Measurements from ENCODE around the gene TIPARP. TPM values are rescaled to one million over a fixed set of nuclear protein-coding genes. Genes with fewer than 3 reads are reported as not detected.

TIPARP gene
- total RNA-seq, 1 experiment from 2014 or later = 116 TPM

DNA sequence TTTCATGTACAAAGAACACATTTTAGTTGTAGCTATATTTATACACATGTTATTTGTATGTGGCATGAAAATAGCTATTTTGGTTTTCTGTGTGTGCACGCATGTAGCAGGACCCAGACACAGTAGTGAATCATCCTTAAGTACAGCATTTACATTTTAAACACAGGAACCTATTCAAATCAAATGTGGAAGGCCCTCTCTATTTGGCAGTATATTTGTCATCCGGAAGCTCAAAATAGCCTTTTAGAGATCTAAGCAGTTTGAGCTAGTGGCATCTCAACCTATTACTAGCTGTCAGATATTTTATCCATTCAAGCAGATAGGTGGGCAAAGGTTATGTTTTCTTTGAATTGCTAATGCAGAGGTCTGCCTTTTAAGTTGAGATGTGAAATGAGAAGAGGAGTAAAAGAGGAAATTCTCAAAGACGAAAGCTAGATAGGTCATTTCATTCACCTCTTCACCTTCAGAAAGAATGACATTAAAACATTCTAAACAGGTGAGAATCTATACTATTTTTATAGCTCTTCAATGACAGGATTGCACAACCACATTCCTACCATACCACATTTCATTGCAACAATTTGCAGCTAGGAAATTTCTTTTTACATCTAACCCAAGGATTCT is 46.3 kb upstream of the TIPARP start:
- Histone ChIP-seq H3K36me3 (ENCODE audit: insufficient read depth, low read length, poor library complexity, severe bottlenecking) (no peaks in the 10 kb centered on the region), H3K27ac (ENCODE audit: low read depth, low read length, poor library complexity, severe bottlenecking) (no peak overlapping the region), H3K27me3 (replicated peaks; ENCODE audit: insufficient read depth, low read depth, low read length, poor library complexity) (no peaks in the 10 kb centered on the region), H3K4me1 (ENCODE audit: insufficient read depth, low read length, poor library complexity, severe bottlenecking) (peaks cover 19% of the 10 kb centered on the region), H3K9me3 (ENCODE audit: low read depth, low read length, poor library complexity, severe bottlenecking) (no peaks in the 10 kb centered on the region), H3K4me3 (ENCODE audit: low read depth, low read length, poor library complexity, severe bottlenecking) (no peak overlapping the region)
- POLR2A ChIA-PET (ENCODE audit: low non-redundant PET) = no interaction called here
- CTCF ChIA-PET = no interaction called here
- BruUV-seq (replicated peaks) = no TSS peak
- TF ChIP-seq EZH2 (IDR thresholded peaks at IDR 0.05; ENCODE audit: borderline replicate concordance, low read depth, low read length, poor library complexity, severe bottlenecking) = no peak
- TF ChIP-seq, protein P1, sequence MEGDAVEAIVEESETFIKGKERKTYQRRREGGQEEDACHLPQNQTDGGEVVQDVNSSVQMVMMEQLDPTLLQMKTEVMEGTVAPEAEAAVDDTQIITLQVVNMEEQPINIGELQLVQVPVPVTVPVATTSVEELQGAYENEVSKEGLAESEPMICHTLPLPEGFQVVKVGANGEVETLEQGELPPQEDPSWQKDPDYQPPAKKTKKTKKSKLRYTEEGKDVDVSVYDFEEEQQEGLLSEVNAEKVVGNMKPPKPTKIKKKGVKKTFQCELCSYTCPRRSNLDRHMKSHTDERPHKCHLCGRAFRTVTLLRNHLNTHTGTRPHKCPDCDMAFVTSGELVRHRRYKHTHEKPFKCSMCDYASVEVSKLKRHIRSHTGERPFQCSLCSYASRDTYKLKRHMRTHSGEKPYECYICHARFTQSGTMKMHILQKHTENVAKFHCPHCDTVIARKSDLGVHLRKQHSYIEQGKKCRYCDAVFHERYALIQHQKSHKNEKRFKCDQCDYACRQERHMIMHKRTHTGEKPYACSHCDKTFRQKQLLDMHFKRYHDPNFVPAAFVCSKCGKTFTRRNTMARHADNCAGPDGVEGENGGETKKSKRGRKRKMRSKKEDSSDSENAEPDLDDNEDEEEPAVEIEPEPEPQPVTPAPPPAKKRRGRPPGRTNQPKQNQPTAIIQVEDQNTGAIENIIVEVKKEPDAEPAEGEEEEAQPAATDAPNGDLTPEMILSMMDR (conservative IDR thresholded peaks at IDR 0.05; ENCODE audit: low read depth, low read length) = no peak
- intact Hi-C loops (cut with micrococcal nuclease; ENCODE audit: unreplicated experiment) = no loop called here
- no peak for DNase-seq (ENCODE audit: low spot score)

DNA sequence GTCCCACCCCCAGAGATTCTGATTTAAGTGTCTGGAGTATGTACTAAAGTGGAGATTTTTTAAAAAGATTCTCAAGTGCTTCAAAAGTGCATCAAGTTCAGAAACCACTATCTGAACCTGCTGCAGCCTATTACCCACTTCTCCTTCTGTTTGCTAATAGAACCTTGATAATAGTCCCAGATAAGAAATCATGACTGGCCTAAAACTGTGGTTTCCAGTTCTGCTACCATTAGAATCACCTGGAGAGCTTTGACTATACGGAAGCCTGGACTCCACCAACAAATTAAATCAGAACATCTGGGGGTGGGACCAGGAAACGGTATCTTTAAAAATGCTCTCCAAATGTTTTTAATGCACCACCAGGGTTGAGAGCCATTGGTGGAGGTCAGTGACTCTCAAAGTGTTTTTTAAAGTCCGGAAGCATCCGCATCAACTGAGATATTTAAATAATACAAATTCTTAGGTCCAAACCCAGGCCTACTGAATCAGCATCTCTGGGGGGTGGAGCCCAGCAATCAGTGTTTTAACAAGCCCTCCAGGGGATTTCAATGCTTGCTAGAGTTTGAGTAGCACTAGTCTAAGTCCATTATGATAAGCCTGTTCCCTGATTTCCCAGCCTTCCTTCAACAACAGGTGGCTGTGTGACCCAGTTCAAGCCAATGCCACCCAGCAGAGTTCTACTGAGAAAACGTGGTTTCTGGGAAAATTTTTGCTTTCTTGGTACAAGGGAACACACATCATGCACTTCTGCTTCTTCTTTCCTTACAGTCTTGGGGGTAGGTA is 45.4 kb upstream of the TIPARP start:
- Histone ChIP-seq H3K4me3 (ENCODE audit: low read depth, low read length, poor library complexity, severe bottlenecking) (no peak overlapping the region), H3K27me3 (replicated peaks; ENCODE audit: insufficient read depth, low read depth, low read length, poor library complexity) (no peaks in the 10 kb centered on the region), H3K9me3 (ENCODE audit: low read depth, low read length, poor library complexity, severe bottlenecking) (no peaks in the 10 kb centered on the region), H3K4me1 (ENCODE audit: insufficient read depth, low read length, poor library complexity, severe bottlenecking) (peaks cover 19% of the 10 kb centered on the region), H3K36me3 (ENCODE audit: insufficient read depth, low read length, poor library complexity, severe bottlenecking) (no peaks in the 10 kb centered on the region), H3K27ac (ENCODE audit: low read depth, low read length, poor library complexity, severe bottlenecking) (no peak overlapping the region)
- CTCF ChIA-PET = no interaction called here
- no TSS peak for BruUV-seq (replicated peaks)
- POLR2A ChIA-PET (ENCODE audit: low non-redundant PET) = no interaction called here
- DNase-seq (ENCODE audit: low spot score) = no peak
- TF ChIP-seq, protein P1 (conservative IDR thresholded peaks at IDR 0.05; ENCODE audit: low read depth, low read length) = no peak
- TF ChIP-seq EZH2 (IDR thresholded peaks at IDR 0.05; ENCODE audit: borderline replicate concordance, low read depth, low read length, poor library complexity, severe bottlenecking) = no peak
- intact Hi-C loops (cut with micrococcal nuclease; ENCODE audit: unreplicated experiment) = no loop called here

DNA sequence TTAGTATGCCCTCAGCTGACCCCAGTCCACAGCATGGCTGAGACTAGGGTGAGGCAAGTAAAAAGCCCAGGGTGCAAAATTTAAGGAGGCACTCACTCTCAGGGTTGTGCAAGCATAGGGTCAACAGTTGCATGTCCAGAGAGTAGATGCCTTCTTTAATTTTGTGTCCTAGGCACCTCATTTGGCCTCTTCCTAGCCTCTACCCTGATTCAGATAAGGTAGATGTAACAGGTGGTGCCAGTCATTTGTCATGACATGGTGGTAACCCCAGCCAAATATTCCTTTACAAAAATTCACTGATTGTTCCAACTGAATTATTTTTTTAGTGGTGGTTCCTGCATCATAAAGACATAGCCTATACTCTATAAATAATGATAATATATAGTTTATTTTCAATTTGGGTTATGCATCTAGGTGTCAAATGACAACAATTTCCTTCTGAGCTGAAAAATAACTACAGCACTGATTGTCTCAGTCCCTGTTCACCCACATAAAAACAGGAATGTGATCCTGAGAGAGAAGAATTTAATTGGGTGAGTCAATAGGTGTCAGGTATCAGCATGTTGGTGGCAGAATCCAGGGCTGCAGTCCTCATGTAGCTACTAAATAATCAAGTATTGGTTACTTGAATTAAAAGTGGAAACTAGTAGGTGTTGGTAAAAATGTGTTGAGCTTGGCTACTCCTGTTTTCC is 44.2 kb upstream of the TIPARP start:
- CTCF ChIA-PET = no interaction called here
- POLR2A ChIA-PET (ENCODE audit: low non-redundant PET) = no interaction called here
- Histone ChIP-seq H3K27ac (ENCODE audit: low read depth, low read length, poor library complexity, severe bottlenecking) (no peak overlapping the region), H3K27me3 (replicated peaks; ENCODE audit: insufficient read depth, low read depth, low read length, poor library complexity) (no peaks in the 10 kb centered on the region), H3K4me3 (ENCODE audit: low read depth, low read length, poor library complexity, severe bottlenecking) (no peak overlapping the region), H3K9me3 (ENCODE audit: low read depth, low read length, poor library complexity, severe bottlenecking) (no peaks in the 10 kb centered on the region), H3K36me3 (ENCODE audit: insufficient read depth, low read length, poor library complexity, severe bottlenecking) (no peaks in the 10 kb centered on the region), H3K4me1 (ENCODE audit: insufficient read depth, low read length, poor library complexity, severe bottlenecking) (peaks cover 19% of the 10 kb centered on the region)
- no peak for DNase-seq (ENCODE audit: low spot score)
- BruUV-seq (replicated peaks) = no TSS peak
- TF ChIP-seq EZH2 (IDR thresholded peaks at IDR 0.05; ENCODE audit: borderline replicate concordance, low read depth, low read length, poor library complexity, severe bottlenecking) = no peak
- TF ChIP-seq, protein P1 (conservative IDR thresholded peaks at IDR 0.05; ENCODE audit: low read depth, low read length) = no peak
- intact Hi-C loops (cut with micrococcal nuclease; ENCODE audit: unreplicated experiment) = no loop called here

All from A673 (cell line).